ENCODE data around the gene KRTAP12-4.
"Not testable (repeated sequence)": the region's sequence is repeated elsewhere in the genome, so short reads cannot be mapped to it uniquely, and the experiment has no call there.

The KRTAP12-4 gene

GRCh38 chr21:44637851-44638348 lies 16.6 kb downstream of the KRTAP12-4 start:
- in situ Hi-C loops (cut with HindIII; ENCODE audit: low sequenced_read_pairs) = not testable (repeated sequence)

DNA sequence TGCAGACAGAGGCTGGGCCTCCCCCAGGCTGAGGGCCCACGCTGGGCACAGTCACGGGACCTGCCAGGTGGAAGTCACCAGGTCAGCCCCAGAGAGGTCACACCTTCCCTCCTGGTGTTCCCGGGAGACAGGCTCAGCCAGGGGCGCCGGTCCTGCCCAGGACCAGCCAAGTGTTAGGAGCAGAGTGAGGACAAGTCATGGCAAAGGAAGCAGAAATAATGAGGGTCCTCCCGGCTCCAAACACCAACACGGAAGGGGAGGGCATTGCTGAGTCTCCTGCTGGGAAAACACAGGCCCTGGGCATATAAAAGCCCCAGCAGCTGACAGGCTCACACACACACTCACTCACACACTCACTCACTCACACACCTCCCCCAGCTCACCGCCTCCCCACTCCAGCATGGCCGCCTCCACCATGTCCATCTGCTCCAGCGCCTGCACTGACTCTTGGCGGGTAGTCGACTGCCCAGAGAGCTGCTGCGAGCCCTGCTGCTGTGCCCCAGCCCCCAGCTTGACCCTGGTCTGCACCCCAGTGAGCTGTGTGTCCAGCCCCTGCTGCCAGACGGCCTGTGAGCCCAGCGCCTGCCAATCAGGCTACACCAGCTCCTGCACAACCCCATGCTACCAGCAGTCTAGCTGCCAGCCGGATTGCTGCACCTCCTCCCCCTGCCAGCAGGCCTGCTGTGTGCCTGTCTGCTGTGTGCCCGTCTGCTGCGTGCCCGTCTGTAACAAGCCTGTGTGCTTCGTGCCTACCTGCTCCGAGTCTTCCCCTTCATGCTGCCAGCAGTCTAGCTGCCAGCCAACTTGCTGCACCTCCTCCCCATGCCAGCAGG lies 17.2 kb downstream of the KRTAP12-4 start, which contains the start of gene KRTAP10-10:
KRTAP10-10 (plus strand) TSS at position 339 of the 833 bp plus-strand sequence; CDS start at position 401, 62 bp downstream.
- in situ Hi-C loops (cut with HindIII; ENCODE audit: low sequenced_read_pairs) = no loop called here

DNA sequence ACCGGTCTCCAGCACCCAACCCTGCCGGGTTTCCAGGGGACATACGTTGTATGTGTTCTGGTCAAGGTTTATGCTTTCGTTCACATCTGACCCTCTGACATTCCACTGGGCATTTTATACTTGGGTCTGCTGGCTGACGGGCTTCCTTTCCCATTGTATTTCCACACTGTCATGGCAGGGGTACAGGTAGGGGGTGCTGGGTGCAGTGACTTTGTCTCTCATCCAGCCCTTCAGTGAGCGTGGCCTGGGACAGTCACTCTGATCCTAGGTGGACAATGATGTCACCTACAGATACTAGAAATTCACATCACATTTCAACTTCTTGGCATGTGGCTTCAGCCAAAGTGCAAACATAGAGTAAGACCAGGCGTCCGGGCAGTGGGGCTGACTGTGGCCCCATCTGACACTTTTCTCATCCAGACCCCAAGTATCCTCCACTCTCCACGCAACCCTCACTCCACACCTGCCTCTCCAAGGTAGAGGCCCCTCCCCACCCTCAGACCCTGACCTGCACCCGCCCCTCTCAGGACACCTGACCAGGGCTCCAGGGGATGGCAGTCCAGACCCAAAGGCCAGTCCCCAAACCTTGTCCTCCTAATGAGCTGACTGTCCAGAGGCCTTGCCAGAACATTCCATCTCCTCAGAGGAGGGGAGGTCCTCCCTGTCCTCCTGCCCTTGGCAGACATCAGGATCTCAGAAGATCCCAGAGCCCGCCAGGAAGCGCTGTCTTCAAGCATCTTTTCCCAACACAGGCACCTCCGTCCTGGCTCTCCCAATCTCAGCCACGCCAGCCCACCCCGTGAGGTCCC lies 18.0 kb downstream of the KRTAP12-4 start:
- in situ Hi-C loops (cut with HindIII; ENCODE audit: low sequenced_read_pairs) = no loop called here

- in situ Hi-C loops (cut with HindIII; ENCODE audit: low sequenced_read_pairs) = no loop called here
Observed at GRCh38 chr21:44632067-44632466, 22.4 kb downstream of the KRTAP12-4 start.

DNA sequence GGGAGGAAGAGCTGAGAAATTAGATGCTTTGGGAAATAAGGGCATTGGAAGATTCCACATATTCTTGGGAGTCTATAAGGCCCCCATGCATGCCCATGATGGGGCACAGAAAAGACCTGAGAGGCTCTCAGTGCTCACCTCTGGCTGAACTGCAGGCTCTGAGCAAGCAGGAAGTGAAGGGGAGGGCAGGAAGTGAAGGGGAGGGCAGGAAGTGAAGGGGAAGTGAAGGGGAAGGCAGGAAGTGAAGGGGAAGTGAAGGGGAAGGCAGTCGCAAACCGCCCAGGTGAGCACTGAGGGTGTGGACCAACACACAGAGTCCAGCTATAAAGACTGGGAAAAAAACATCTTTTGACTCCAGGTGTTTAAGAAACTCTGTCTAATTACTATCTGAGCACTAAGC lies 24.0 kb downstream of the KRTAP12-4 start:
- in situ Hi-C loops (cut with HindIII; ENCODE audit: low sequenced_read_pairs) = no loop called here

DNA sequence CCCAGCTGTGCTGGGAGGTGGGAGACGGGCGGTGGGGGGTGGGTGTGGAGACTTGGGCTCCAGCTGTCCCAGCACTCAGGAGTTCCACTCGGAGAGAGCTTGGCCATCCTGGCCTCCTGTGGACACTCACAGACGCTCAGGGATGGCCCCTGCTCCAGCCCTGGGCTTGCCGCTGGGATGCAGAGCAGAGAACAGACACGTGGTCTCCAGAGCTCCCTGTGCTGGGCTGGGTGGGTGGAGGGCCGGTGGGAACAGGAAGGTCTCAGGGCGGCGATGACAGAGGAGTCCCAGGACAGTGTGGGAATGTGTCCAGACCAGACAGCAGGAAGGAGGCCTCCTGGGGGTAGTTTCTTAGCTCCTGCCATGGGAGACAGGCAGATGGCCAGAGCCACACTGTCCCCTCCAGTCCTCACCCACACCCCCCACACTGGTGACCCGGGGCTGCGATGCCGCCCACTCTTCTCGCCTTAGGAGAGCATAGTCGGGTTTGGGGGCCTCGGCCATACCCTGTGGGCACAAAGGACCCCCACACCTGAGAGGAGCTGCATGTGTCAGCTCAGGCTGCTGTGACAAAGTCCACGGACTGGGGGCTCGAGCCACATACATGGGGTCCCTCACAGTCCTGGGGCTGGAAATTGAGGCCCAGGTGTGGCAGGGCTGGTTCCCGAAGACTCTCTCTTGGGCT lies 25.6 kb downstream of the KRTAP12-4 start:
- in situ Hi-C loops (cut with HindIII; ENCODE audit: low sequenced_read_pairs) = no loop called here

- in situ Hi-C loops (cut with HindIII; ENCODE audit: low sequenced_read_pairs) = not testable (repeated sequence)
Observed at GRCh38 chr21:44627831-44628233, 26.6 kb downstream of the KRTAP12-4 start.

DNA sequence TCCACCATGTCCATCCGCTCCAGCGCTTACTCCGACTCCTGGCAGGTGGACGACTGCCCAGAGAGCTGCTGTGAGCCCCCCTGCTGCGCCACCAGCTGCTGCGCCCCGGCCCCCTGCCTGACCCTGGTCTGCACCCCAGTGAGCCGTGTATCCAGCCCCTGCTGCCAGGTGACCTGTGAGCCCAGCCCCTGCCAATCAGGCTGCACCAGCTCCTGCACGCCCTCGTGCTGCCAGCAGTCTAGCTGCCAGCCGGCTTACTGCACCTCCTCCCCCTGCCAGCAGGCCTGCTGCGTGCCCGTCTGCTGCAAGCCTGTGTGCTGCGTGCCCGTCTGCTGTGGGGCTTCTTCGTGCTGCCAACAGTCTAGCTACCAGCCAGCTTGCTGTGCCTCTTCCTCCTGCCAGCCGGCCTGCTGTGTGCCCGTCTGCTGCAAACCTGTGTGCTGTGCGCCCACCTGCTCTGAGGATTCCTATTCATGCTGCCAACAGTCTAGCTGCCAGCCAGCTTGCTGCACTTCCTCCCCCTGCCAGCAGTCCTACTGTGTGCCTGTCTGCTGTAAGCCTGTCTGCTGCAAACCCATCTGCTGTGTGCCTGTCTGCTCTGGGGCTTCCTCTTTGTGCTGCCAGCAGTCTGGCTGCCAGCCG lies 27.2 kb downstream of the KRTAP12-4 start:
- in situ Hi-C loops (cut with HindIII; ENCODE audit: low sequenced_read_pairs) = not testable (repeated sequence)

GRCh38 chr21:44626673-44627143 lies 27.8 kb downstream of the KRTAP12-4 start, which contains the start of gene KRTAP10-9:
TSS of gene KRTAP10-9 (plus strand) at chr21:44627093. CDS start at chr21:44627172, 79 bp downstream.
- in situ Hi-C loops (cut with HindIII; ENCODE audit: low sequenced_read_pairs) = no loop called here

DNA sequence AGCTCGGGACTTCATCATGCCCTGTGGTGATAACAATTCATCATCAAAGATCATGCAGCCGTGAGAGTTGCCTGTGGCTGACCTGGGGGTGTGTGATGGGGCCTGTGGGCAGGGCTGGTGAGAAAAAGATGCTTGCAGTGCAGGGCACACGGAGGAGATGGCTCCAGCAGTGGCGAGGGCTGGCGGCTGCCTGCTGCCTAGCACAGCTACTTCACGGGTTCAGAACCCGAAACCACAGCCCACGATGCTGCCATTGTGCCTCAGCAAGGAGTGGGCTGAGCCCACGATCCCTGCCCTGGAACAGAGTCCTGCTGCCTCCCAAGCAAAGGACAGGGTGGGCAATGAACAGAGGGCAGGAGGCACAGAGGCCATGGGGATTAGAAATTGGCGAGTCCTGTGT lies 28.2 kb downstream of the KRTAP12-4 start:
- in situ Hi-C loops (cut with HindIII; ENCODE audit: low sequenced_read_pairs) = no loop called here

DNA sequence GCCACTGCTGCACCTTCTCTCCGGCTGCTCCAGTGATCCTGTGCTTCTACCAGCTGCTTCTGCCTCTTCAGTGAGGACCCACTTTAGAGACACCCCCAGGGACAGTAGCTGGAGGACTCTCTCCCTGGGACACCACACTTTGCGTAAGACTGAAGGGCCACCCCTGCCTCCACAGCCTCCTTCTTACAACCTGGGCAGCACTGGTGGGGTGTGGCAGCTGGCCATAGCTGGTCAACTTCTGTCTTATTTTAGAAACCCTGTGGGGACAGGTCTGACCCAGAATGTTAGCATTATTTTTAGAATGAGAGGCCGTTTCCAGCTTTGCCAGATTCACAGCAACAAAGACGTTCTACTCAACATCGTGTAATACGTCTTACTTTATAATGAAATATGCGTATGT lies 28.7 kb downstream of the KRTAP12-4 start:
- in situ Hi-C loops (cut with HindIII; ENCODE audit: low sequenced_read_pairs) = no loop called here

DNA sequence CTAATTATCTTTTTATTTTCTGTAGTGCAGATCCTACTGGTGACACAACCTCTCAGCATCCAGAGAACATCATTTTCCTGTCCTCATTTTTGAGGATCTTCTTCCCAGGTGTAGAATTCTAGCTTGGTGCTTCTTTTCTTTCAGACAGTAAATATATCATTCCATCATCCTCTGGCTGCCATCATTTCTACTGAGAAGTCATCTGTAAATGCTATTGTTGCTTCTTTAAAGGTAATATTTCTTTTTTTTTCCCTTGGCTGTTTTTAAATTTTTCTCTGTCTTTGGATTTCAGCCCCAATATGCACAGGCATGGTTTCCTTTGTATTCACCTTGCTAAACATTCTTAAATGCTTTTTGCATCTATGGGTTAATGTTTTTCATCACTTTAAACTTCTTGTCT lies 30.9 kb downstream of the KRTAP12-4 start:
- in situ Hi-C loops (cut with HindIII; ENCODE audit: low sequenced_read_pairs) = no loop called here

- in situ Hi-C loops (cut with HindIII; ENCODE audit: low sequenced_read_pairs) = no loop called here
Observed at GRCh38 chr21:44619886-44620285, 34.6 kb downstream of the KRTAP12-4 start.

DNA sequence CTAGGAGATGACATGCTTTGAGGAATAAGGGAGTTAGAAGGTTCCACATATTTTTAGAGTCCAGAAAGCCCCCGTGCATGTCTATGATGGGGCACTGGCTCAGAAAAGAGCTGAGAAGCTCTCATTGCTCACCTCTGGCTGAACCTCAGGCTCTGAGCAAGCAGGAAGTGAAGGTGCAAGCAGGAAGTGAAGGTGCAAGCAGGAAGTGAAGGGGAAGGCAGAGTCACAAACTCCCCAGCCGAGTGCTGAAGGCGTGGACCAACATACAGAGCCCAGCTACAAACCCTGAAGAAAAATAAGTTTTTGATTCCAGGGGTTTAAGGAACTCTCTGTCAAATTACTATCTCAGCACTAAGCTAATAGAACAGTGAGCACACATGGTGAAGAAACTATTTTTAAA lies 35.5 kb downstream of the KRTAP12-4 start:
- in situ Hi-C loops (cut with HindIII; ENCODE audit: low sequenced_read_pairs) = no loop called here

- in situ Hi-C loops (cut with HindIII; ENCODE audit: low sequenced_read_pairs) = no loop called here
Observed at GRCh38 chr21:44618504-44618903, 36.0 kb downstream of the KRTAP12-4 start.

GRCh38 chr21:44617071-44617501 lies 37.4 kb downstream of the KRTAP12-4 start:
- in situ Hi-C loops (cut with HindIII; ENCODE audit: low sequenced_read_pairs) = no loop called here

- in situ Hi-C loops (cut with HindIII; ENCODE audit: low sequenced_read_pairs) = no loop called here
Observed at GRCh38 chr21:44616591-44616926, 37.9 kb downstream of the KRTAP12-4 start.

DNA sequence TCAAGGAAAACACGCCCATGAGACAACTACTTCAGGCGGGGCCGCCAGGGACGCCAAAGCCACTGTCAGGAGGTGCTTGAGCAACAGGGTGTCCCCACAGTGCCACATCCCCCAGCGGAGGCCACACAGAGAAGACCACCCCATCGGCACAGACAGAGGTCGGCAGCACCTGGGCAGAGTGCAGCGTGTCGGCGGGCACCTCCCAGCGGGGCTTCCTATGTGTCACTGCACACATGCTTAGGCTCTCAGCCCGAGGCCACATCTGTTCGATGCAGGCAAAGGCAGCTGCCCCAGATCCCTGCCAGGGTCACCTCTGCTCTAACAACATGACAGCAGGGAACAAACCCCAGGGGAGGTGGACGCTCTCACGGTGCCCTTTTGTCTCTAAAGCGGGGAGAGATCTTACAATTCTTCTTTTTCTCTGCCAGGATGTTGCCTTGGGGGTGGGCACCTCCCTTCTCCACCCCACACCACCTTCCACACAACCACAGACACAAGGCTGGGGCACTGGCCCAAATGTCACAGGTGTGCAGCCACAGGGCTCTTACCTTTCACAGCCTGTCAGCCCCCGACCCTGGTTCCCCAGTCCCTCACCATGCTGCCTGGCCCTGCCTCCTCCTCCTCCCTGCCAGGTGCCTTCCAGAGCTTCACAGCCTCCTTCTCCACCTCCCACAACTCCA lies 38.4 kb downstream of the KRTAP12-4 start:
- in situ Hi-C loops (cut with HindIII; ENCODE audit: low sequenced_read_pairs) = no loop called here

DNA sequence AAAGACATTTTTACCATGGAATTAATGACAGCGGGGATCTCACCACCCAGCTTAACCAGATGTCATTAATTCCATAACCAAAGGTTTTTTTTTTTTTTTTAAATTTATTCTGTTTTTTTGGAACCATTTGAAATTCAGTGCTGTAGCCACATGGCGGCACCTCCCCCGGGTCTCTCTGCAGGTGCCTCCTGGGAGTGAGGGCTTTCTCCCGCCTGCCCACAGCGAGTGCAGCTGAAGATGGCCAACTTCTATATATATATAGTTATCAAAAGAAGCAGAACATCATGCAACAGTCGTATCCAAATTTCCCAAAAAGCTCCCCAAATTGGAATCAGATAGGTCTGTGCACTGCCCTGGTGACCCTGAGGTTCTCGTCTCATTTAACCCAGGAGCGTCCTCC lies 39.0 kb downstream of the KRTAP12-4 start:
- in situ Hi-C loops (cut with HindIII; ENCODE audit: low sequenced_read_pairs) = no loop called here

DNA sequence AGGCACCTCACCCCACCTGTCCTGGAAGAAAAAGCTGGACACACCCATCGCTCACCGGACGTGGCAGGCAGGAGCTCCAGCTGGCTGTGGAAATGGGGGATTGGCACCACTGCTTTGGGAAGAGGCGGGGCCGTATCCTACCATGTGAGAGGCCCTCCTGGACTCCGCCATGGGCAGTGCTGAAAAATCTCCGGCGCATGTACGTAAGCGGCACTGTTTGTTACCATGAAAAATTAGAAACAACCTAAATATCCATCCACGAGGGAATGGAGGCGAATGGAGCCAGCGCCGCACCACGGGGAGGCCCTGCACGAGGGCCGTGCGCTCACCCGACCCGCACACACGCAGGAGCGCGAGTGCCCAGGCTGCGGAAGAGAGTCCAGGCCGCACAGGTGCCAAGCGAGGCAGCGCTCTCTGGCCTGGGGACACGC lies 39.5 kb downstream of the KRTAP12-4 start:
- in situ Hi-C loops (cut with HindIII; ENCODE audit: low sequenced_read_pairs) = no loop called here

Data from endothelial cell of hepatic sinusoid (primary cell).